Brain pericyte (primary cell): ENCODE measurements around the gene LRIG1.
A peak's percentile ranks its signal among the peaks of the same experiment; 100 is the strongest.

Experiments
- DNase-seq: peaks from one replicate; pipeline ENCODE4 v3.0.0-alpha.2; 2012; ENCODE audit warnings: low read depth, low spot score

Gene LRIG1

DNA sequence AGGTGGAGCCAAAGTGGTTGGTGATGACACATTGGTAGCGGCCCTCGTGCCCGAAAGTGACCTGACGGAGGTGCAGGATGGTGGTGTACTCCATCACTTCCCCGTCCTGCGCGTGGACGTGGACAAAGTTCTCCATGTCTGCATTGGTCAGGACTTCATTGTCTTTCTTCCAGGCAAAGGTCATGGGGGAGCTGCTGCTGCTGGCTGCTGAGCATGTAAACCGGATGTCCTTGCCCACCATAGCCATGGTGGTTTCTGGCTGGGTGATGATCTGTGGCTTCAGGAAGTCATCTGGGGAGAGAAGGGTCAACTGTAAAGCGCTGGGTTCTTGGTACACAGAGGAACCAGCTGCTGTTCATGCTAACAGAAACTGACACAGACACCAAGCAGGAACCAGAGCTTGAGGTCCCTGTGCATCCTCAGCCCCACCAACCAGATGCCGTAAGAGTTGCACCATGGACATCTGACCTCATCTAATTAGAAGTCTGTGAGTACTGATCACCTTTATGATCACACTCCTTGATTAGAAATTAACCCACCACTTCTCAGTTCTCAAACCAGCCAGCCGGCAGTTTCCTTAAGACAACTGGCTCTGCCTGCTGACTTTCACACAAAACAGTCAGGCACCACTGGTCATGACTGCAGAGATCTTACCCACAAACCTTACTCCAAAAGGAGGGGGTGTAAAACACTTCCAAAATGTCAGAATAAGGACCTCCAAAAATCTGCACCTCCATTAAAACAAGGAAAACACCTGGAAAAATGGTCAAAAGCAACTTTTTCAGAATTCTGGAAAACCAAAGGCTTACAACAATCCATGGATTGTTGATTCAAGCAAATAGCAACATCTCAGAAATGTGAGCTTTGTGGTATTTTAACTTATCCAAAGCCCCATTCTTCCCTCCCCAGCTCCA is 114.6 kb downstream of the LRIG1 start:
- no peak for DNase-seq

- no peak for DNase-seq
Measured at GRCh38 chr3:66385066-66385465, 115.8 kb downstream of the LRIG1 start.

DNA sequence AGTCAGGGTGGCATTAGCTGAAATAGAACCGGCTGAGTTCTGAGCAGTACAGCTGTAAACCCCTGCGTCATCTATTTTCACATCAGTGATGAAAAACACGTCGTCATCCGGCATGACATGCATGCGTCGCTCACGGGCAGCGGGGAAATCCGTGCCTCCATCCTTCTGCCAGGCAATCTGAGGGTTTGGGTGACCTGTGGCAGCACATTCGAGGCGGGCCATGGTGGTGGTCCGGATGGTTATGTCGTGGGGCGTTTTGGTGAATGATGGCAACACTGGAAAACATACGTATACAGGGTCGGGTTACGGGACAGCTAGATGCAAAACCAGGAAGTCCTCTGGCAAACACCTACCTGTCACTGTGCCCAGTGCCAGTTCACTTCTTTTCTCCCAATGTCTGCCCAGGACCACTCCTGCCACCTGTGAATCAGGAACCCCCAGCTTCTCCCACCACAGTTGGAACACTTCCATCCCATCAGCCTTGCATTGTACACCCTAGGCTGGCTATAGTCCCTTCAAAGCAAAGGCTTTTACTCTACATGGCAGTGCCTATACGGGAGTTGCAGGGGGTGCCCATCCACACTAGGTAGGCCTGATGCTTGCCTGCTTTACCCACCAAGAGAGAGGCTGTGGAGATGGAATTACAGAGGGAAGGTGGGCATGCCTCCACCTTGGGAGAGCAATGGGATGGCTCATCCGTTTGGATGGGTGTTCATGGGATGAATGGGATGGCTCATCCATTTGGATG is 116.7 kb downstream of the LRIG1 start:
- no peak for DNase-seq

DNA sequence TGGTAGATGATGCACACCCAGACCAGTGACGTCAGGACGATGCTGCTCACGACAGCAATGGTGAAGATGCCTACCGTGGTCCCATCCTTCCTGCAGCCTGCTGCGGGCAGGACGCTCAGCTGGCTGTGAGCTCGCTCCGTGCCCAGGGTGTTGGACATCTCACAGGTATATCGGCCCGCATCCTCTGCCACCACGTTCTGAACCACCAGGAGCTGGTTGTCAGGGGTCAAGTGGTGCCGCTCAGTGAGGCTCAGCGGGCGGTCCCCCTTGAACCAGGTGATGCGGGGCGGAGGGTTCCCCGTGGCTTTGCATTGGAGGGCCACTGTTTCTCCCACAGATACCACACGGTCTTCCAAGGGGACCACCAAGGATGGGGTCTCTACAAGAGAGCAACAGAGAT is 117.8 kb downstream of the LRIG1 start:
- no peak for DNase-seq

DNA sequence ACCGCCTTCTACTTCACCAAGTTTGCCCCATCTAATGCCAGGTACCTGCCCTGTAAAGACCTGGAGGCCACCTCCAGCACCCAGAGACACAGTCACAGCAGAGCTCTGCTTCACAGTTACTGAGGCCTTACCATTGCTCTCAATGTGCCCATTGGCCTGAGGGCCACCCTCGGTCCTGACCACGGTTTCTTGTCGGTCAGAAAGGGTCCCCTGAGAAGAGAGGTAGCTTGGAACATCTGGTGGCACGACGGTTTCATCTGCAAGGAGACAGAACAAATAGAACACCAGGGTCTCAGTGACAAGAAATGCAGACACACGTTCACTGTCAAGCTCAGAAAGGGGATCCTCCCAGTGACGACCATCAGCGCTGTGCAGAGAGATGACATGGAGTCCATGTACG is 118.7 kb downstream of the LRIG1 start:
- no peak for DNase-seq

DNA sequence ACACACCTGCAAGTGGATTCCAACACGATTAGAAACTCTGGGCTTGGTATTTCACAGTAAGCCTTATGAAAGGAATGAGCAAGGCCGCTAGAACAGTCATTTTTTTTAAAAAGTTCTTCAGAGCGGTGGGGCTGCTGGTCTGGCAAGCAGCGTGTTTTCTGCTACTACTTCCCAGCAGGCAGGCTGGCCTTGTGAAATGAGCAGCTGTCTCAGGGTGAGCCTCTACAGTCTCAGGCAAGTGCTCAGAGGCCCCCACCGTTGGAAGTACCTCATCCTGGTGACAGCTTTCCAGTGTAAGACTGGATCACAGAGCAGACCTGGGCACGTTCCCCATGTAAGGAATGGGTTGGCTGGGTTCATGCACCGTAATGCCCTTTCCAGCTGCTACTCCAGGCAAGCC is 119.2 kb downstream of the LRIG1 start:
- DNase-seq, result no peak

DNA sequence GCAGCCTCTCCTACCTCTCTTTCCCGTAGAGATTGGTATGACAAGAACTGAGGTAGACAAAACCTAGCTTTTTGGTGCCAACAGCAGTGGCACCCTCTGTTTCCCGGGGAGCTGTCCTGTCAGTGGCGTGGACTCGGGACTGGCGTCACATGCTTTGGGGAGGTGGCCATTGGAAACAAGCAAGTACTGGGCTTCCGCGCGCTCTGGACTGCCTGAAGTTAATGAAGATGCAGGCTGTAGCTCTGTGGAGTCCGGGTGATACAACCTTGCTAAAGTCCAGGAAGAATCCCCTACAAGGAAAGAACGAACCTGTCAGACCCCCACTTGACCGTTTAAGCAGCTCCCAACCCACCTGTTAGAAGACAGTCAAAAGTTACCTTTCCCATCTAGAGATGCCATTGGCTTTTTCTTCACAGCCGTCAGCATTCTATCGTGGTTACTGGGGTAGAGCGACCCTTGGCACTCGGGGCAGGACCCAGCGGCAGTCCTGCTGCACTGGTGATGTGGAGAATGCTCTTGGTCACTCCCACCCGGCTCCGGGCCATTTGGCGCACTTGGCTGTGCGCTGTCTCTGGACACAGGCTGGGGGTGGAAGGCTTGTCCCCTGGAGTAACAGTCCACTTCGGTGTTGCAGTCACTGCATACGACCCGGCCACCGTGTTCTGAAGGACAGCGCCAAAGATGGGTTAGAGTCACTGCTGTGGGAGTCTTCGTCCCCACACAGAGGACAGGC is 120.5 kb downstream of the LRIG1 start:
- DNase-seq, result no peak

GRCh38 chr3:66379565-66379964 is 121.3 kb downstream of the LRIG1 start:
- DNase-seq, result no peak

GRCh38 chr3:66378256-66378655 is 122.6 kb downstream of the LRIG1 start:
- no peak for DNase-seq

DNA sequence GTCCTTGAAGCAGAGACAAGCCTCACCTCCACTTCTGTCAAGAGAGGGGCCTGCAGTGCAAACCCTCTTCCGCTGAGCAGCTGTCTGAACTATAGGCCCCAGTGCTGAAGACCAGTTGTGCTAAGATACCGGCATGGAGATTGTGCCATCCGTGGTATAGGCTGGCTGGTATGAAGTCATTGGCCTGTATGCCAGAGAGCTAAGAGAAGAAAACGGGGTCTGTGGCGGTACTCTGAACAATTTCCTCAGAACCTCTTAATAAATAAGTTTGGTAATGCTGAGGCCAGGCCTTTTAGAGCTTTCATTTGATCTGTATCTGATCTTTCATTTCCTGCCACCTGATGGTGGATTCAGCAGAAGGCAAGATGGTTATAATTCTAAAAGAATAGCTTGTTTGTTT is 123.0 kb downstream of the LRIG1 start:
- no peak for DNase-seq

- DNase-seq, result no peak
Measured at GRCh38 chr3:66376568-66376967, 124.3 kb downstream of the LRIG1 start.

GRCh38 chr3:66372681-66373350 is 128.0 kb downstream of the LRIG1 start:
- no peak for DNase-seq

DNA sequence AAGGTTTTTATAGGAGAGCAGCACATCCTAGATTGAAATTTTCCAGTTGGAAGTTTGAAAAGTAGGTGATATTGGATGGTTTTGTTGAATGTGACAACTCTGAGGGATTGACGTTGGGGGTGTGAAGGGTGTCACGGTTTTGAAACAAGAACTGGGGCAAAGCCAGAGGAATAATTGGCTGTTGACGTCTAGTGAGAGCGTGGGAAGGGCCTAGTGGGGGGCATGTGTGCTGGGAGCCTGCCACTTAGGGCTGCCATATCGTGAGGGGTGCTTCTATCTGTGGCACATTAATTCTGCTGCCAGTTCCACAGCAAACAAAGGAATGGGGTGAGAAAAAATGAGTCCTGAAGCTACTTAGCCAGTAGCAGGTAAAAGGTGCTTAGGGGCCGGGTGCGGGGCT is 129.4 kb downstream of the LRIG1 start:
- DNase-seq, result no peak

- no peak for DNase-seq
Measured at GRCh38 chr3:66370179-66370578, 130.6 kb downstream of the LRIG1 start.

GRCh38 chr3:66367979-66368378 is 132.8 kb downstream of the LRIG1 start:
- no peak for DNase-seq

DNA sequence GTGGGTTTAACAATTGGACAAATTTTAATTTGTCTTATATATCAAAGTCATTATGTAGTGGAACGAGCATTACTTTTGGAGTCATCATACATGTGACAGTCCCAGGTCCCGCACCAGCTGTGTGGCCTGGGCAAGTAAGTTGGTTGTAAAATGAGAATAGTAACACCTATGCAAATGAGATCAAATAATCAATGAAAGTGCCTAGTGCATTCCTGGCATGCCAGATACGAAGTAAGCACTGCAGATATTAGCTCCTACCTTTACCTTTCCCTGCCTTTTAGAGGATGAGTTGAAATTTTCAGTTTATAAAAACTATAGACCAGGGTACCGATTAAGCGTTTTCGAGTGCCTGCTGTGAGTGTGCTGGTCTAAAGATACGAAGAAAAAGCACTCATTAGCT is 134.1 kb downstream of the LRIG1 start:
- DNase-seq, result no peak

DNA sequence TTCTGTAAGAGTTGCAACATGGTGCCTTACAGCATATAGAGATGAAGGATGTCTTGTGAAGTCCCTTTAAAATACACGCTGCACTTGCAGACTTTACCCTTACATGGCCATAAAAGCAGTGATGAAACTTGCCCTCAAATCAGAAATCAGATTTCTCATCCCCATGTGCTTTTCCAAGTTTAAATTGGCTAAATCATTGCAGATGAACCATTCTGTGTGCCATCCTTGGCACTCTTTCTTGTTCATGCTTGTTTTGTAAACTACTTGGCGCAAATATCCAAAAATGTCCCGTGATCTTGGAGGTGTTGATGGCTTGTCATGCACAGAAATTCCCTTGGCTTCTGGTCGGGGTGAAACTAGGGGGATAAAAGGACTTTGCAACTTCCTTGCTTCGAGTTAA is 135.7 kb downstream of the LRIG1 start:
- DNase-seq, result no peak

DNA sequence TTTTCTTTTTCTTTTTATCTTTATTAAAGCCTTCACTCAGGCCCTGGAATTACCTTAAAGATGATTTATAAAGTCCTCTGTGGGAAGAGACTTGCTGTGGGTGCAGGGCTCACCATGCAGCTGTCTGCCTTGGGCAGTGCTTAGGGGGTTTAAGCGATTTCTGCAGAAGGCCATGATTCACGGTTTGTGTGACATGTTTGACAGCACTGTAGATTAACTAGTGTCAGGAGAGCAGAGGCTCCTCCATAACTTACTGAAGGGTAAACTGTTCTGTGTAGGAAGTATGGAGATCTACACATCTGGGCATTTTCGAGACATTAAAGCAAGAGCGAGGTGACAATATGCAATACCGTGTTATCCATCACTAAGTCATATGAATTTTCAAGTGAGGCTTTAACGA is 137.7 kb downstream of the LRIG1 start:
- no peak for DNase-seq

DNA sequence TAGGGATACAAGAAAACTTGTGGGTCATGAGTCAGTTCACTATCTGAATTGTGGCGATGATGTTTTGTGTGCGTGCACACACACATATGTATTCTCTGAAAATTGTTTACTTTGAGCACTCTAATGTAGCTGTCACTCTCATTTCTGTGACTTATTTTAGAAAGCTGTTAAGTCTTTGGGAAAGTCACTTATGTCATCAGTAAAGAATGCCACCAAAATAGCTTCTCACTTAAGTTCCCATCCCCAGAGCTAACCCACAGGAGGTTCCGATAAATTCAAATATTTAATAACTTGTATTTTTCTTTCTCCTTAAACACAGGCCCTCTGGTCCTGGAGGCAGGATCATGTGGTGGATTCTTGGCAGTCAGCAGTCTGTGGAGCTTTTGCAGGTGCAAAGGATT is 138.3 kb downstream of the LRIG1 start:
- DNase-seq, result peak; percentile 22

- DNase-seq, result no peak
Measured at GRCh38 chr3:66361356-66361755, 139.5 kb downstream of the LRIG1 start.

- DNase-seq, result no peak
Measured at GRCh38 chr3:66355997-66356396, 144.8 kb downstream of the LRIG1 start.

DNA sequence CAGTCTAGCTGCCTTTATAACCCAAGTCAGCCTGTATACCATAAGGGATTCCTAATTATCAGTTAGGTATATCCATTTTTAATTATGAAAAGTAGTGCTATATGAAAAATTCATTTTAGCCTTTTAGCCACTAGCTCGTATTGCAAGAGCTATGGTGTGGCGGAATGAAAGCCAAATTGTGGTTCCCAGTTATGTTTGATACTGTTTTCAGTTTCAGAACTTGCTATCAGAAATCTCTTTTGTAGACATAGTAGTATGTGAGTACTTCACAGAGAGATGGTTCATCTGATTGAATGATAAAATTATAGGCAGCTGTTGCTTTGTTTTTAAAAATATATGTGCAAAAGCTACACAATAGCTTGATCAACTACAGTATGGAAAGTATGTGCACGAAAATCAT is 145.4 kb downstream of the LRIG1 start:
- no peak for DNase-seq
